Keratinocyte (primary cell): ENCODE results near the gene MAPK14. TPM values are rescaled to one million over a fixed set of nuclear protein-coding genes. Genes with fewer than 3 reads are reported as not detected.

ENCODE experiments used
- DNase-seq: peaks from one replicate; pipeline ENCODE4 v3.0.0-alpha.2; 2011; ENCODE audit warnings: low read depth, missing footprints, low spot score
- FAIRE-seq: peaks from 2 replicates; lab custom pipeline; 2011; peaks lifted over from hg19 to GRCh38; lab: Jason Lieb, UNC
- H2AFZ ChIP-seq: 2 replicates; pipeline ENCODE4 v1.6.0; 2012; ENCODE audit warnings: low read length, control low read depth, inconsistent platforms; ENCODE audit not compliant: control insufficient read depth
- H3K27ac ChIP-seq: 2 replicates; pipeline ENCODE4 v1.5.1; 2011; ENCODE audit warnings: low read length; ENCODE audit not compliant: control insufficient read depth, insufficient read depth
- H3K27me3 ChIP-seq: 3 replicates; pipeline ENCODE4 v1.6.0; 2011; ENCODE audit warnings: low read length; ENCODE audit not compliant: control insufficient read depth, insufficient read depth; ENCODE audit errors: extremely low read depth
- H3K36me3 ChIP-seq, 2 experiments: 2 replicates in 1 of 2; 3 replicates in 1 of 2; pipeline ENCODE4 v1.5.1; 2011; ENCODE audit warnings: low read length in 2 of 2, mild to moderate bottlenecking in 1 of 2; ENCODE audit not compliant: control insufficient read depth in 2 of 2, insufficient read depth in 2 of 2; ENCODE audit errors: extremely low read depth in 1 of 2
- H3K4me1 ChIP-seq: 3 replicates; pipeline ENCODE4 v1.5.1; 2011; ENCODE audit warnings: low read length; ENCODE audit not compliant: control insufficient read depth, insufficient read depth; ENCODE audit errors: extremely low read depth
- H3K4me2 ChIP-seq: 3 replicates; pipeline ENCODE4 v1.6.0; 2011; ENCODE audit warnings: low read depth, low read length; ENCODE audit not compliant: control insufficient read depth, insufficient read depth; ENCODE audit errors: extremely low read depth
- H3K4me3 ChIP-seq, 3 experiments: fragments of 200-600 bp in 1 of 3; sonication (generic) in 1 of 3; 2 replicates in 2 of 3; 3 replicates in 1 of 3; pipeline ENCODE4 v1.5.1; 2011 to 2016; ENCODE audit warnings: low read length in 3 of 3, mild to moderate bottlenecking in 3 of 3, control low read depth in 2 of 3, inconsistent platforms in 1 of 3, low read depth in 1 of 3, mixed read lengths in 1 of 3, mixed run types in 1 of 3, moderate library complexity in 1 of 3; ENCODE audit not compliant: control insufficient read depth in 2 of 3, insufficient read depth in 2 of 3; ENCODE audit errors: extremely low read depth in 1 of 3
- H3K79me2 ChIP-seq: 2 replicates; pipeline ENCODE4 v1.6.0; 2012; ENCODE audit warnings: low read length; ENCODE audit not compliant: control insufficient read depth, insufficient read depth
- H3K9ac ChIP-seq: 3 replicates; pipeline ENCODE4 v1.6.0; 2011; ENCODE audit warnings: low read length; ENCODE audit not compliant: control insufficient read depth, insufficient read depth; ENCODE audit errors: extremely low read depth
- H3K9me1 ChIP-seq: 3 replicates; pipeline ENCODE4 v1.6.0; 2011; ENCODE audit warnings: low read length; ENCODE audit not compliant: control insufficient read depth, insufficient read depth; ENCODE audit errors: extremely low read depth
- H3K9me3 ChIP-seq: 2 replicates; pipeline ENCODE4 v1.5.1; 2012; ENCODE audit warnings: low read depth, low read length; ENCODE audit not compliant: control insufficient read depth
- H4K20me1 ChIP-seq: 3 replicates; pipeline ENCODE4 v1.6.0; 2011; ENCODE audit warnings: low read length; ENCODE audit not compliant: control insufficient read depth, insufficient read depth; ENCODE audit errors: extremely low read depth
- CTCF ChIP-seq, 3 experiments: IDR thresholded peaks in 1 of 3; conservative IDR thresholded peaks in 1 of 3; optimal IDR thresholded peaks in 1 of 3; 2 replicates in 2 of 3; 3 replicates in 1 of 3; pipeline versions ENCODE3 to v1.5.1; 2011; ENCODE audit warnings: low read length in 3 of 3, mild to moderate bottlenecking in 3 of 3, moderate library complexity in 2 of 3, control low read depth in 1 of 3, inconsistent platforms in 1 of 3; ENCODE audit not compliant: insufficient read depth in 2 of 3; ENCODE audit errors: extremely low read depth in 1 of 3
- EZH2 ChIP-seq: IDR thresholded peaks from one replicate; pipeline ENCODE4 v1.6.1; 2012; ENCODE audit warnings: inconsistent platforms, mild to moderate bottlenecking, low read length, moderate library complexity
- dilution Hi-C: fragments of 300-500 bp; cut with MboI; formaldehyde crosslinking; loops from one replicate; pipeline ENCODE4 v1.7.0; 2020; ENCODE audit warnings: low sequenced_read_pairs; ENCODE audit not compliant: extremely low pct_ligation_motif_present
- polyA plus RNA-seq, 5 experiments: library from polyadenylated mRNA; depleted of rRNA in 3 of 5; stranded (reverse) in 3 of 5; stranded (forward) in 1 of 5; unstranded in 1 of 5; fragments of >200 nt; gene quantifications; 1 replicate in 1 of 5; 2 replicates in 3 of 5; 3 replicates in 1 of 5; pipeline versions ENCODE4 v1.2.1 to v1.2.3, GENCODE V29; 2011 to 2012; ENCODE audit warnings: missing spikeins in 2 of 5, low read depth in 1 of 5, low replicate concordance in 1 of 5

Gene MAPK14
- polyA plus RNA-seq, 1 donor (not counting 4 experiments of a cell fraction or from before 2014, with no cell fraction given) = 52.4 TPM

- no peak for DNase-seq
- no peaks in the 10 kb centered on the region for H3K27me3 ChIP-seq
- H3K4me3 ChIP-seq = no peak overlapping the region
- H3K4me1 ChIP-seq = no peaks in the 10 kb centered on the region
- H3K36me3 ChIP-seq = no peaks in the 10 kb centered on the region
- no peak overlapping the region for H2AFZ ChIP-seq
- dilution Hi-C loops = no loop called here
- FAIRE-seq = no peak
- H3K4me2 ChIP-seq = no peak overlapping the region
- H3K9ac ChIP-seq = no peak overlapping the region
- no peaks in the 10 kb centered on the region for H3K9me1 ChIP-seq
- no peaks in the 10 kb centered on the region for H3K9me3 ChIP-seq
- no peaks in the 10 kb centered on the region for H3K79me2 ChIP-seq
- no peaks in the 10 kb centered on the region for H4K20me1 ChIP-seq
- no peak overlapping the region for H3K27ac ChIP-seq
- no peak for TF ChIP-seq CTCF (optimal IDR thresholded peaks at IDR 0.05 in 1 of 3, IDR thresholded peaks at IDR 0.05 in 1 of 3, conservative IDR thresholded peaks at IDR 0.05 in 1 of 3; ENCODE audit: extremely low read depth in 1 of 3, insufficient read depth in 2 of 3, low read length in 3 of 3)
- TF ChIP-seq EZH2 = no peak
These were observed 119.7 kb downstream of the MAPK14 start for GRCh38 chr6:36147294-36147693.

GRCh38 chr6:36149476-36149875 lies 121.9 kb downstream of the MAPK14 start:
- H2AFZ ChIP-seq = no peak overlapping the region
- dilution Hi-C loops = no loop called here
- H3K27me3 ChIP-seq = no peaks in the 10 kb centered on the region
- no peaks in the 10 kb centered on the region for H3K79me2 ChIP-seq
- H3K9me1 ChIP-seq = no peaks in the 10 kb centered on the region
- H3K9ac ChIP-seq = no peak overlapping the region
- H3K4me2 ChIP-seq = no peak overlapping the region
- TF ChIP-seq CTCF (optimal IDR thresholded peaks at IDR 0.05 in 1 of 3, IDR thresholded peaks at IDR 0.05 in 1 of 3, conservative IDR thresholded peaks at IDR 0.05 in 1 of 3; ENCODE audit: extremely low read depth in 1 of 3, insufficient read depth in 2 of 3, low read length in 3 of 3) (no peak), EZH2 (no peak)
- H4K20me1 ChIP-seq = no peaks in the 10 kb centered on the region
- H3K9me3 ChIP-seq = no peaks in the 10 kb centered on the region
- no peak overlapping the region for H3K27ac ChIP-seq
- FAIRE-seq (no peak), DNase-seq (no peak)
- no peak overlapping the region for H3K4me3 ChIP-seq
- H3K4me1 ChIP-seq = peaks cover 5% of the 10 kb centered on the region
- H3K36me3 ChIP-seq = no peaks in the 10 kb centered on the region
